Transverse colon (tissue), 4 donors: ENCODE data around the gene PON3.

Source experiments
- CTCF ChIP-seq, 5 experiments: fragments of 200-600 bp in 3 of 5; fragments of 450-650 bp in 2 of 5; sonication (generic) in 3 of 5; IDR thresholded peaks; 1 replicate in 2 of 5; 2 replicates in 3 of 5; pipeline ENCODE4 v1.5.1; 2016 to 2017; ENCODE audit warnings: antibody characterized with exemption in 5 of 5, inconsistent platforms in 3 of 5, mild to moderate bottlenecking in 2 of 5, moderate library complexity in 1 of 5
- EP300 ChIP-seq: sonication (generic); formaldehyde crosslinking; IDR thresholded peaks from one replicate; pipeline ENCODE4 v1.6.1; 2017; ENCODE audit warnings: antibody characterized with exemption, low read depth
- POLR2A ChIP-seq: fragments of 450-650 bp; IDR thresholded peaks from one replicate; pipeline ENCODE4 v1.6.1; 2016; ENCODE audit warnings: antibody characterized with exemption, mild to moderate bottlenecking, moderate library complexity
- POLR2AphosphoS5 ChIP-seq, 3 donors: sonication (generic); formaldehyde crosslinking; IDR thresholded peaks; one replicate each; pipeline ENCODE4 v1.6.1; 2016; ENCODE audit warnings: antibody characterized with exemption in 3 of 3

DNA sequence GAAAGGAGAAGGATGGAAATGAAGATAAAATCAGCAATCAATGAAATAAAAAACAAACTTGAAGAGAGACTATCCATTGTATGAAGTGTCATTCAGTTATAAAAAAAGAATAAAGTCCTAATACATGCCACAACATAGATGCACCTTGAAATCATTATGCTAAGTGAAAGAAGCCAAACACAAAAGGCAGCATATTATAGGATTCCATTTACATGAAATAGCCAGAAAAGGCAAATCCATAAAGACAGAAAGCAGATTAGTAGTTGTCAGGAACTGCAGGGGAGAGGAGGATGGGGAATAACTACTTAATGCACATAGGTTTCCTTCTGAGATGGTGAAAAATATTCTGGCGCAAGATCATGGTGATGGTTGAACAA is 65.2 kb downstream of the PON3 start:
- TF ChIP-seq CTCF (IDR thresholded peaks at IDR 0.05) (no peak), POLR2A (no peak), POLR2AphosphoS5 (IDR thresholded peaks at IDR 0.05) (no peak), EP300 (no peak)
